ENCODE data around the gene PPM1K.

The PPM1K gene

DNA sequence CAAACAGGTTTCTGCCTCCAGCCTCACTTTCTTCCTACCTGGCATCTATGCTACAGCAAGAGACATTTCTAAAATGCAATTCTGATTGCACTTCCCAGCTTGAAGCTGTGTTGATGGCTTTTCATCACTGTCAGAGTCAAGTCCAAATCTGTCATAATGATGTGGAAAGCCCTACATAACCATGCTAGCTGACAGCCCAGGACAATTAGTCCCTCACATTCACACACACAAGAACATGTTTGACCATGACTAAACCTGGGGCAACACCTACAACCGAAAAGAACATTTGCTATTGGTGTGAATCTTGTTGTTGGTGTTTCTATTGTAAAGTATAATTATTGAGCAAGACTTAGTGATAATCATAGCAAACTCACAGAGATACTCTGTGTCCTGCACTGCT lies 58.2 kb downstream of the PPM1K start:
- no peaks in the 10 kb centered on the region for H3K9me3 ChIP-seq (ENCODE audit: insufficient read depth, low read depth, low read length)
- H3K9me2 ChIP-seq (replicated peaks; ENCODE audit: low read depth, low read length): no peaks in the 10 kb centered on the region
- peaks cover 14% of the 10 kb centered on the region for H3K4me1 ChIP-seq (ENCODE audit: insufficient read depth, low read length, poor library complexity, severe bottlenecking)
- no peaks in the 10 kb centered on the region for H3K79me2 ChIP-seq (ENCODE audit: insufficient read depth, low read length)
- no peak overlapping the region for H3K9ac ChIP-seq (ENCODE audit: low read depth, low read length, poor library complexity, severe bottlenecking)
- no peaks in the 10 kb centered on the region for H4K20me1 ChIP-seq (ENCODE audit: insufficient read depth, low read length, poor library complexity, severe bottlenecking)
- no peak overlapping the region for H3K4me3 ChIP-seq (ENCODE audit: low read length, poor library complexity, severe bottlenecking)
- no peaks in the 10 kb centered on the region for H3F3A ChIP-seq (ENCODE audit: low read depth)
- no peaks in the 10 kb centered on the region for H3K27me3 ChIP-seq (ENCODE audit: insufficient read depth, low read length, poor library complexity, severe bottlenecking)
- TF ChIP-seq, protein P1, sequence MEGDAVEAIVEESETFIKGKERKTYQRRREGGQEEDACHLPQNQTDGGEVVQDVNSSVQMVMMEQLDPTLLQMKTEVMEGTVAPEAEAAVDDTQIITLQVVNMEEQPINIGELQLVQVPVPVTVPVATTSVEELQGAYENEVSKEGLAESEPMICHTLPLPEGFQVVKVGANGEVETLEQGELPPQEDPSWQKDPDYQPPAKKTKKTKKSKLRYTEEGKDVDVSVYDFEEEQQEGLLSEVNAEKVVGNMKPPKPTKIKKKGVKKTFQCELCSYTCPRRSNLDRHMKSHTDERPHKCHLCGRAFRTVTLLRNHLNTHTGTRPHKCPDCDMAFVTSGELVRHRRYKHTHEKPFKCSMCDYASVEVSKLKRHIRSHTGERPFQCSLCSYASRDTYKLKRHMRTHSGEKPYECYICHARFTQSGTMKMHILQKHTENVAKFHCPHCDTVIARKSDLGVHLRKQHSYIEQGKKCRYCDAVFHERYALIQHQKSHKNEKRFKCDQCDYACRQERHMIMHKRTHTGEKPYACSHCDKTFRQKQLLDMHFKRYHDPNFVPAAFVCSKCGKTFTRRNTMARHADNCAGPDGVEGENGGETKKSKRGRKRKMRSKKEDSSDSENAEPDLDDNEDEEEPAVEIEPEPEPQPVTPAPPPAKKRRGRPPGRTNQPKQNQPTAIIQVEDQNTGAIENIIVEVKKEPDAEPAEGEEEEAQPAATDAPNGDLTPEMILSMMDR (conservative IDR thresholded peaks at IDR 0.05; ENCODE audit: low read length): no peak
- H3K4me2 ChIP-seq (ENCODE audit: low read depth, low read length, poor library complexity, severe bottlenecking): no peak overlapping the region
- H3K36me3 ChIP-seq (ENCODE audit: insufficient read depth, low read length): no peaks in the 10 kb centered on the region
- H2AFZ ChIP-seq (ENCODE audit: low read length): no peak overlapping the region

GRCh38 chr4:88225232-88226105 lies 58.9 kb downstream of the PPM1K start:
- TF ChIP-seq, protein P1 (conservative IDR thresholded peaks at IDR 0.05; ENCODE audit: low read length): no peak
- no peak for TF ChIP-seq EZH2phosphoT487 (IDR thresholded peaks at IDR 0.05; ENCODE audit: borderline replicate concordance)
- H3K9ac ChIP-seq (ENCODE audit: low read depth, low read length, poor library complexity, severe bottlenecking): no peak overlapping the region
- H4K20me1 ChIP-seq (ENCODE audit: insufficient read depth, low read length, poor library complexity, severe bottlenecking): no peaks in the 10 kb centered on the region
- H3K36me3 ChIP-seq (ENCODE audit: insufficient read depth, low read length): no peaks in the 10 kb centered on the region
- H2AFZ ChIP-seq (ENCODE audit: low read length): no peak overlapping the region
- H3K9me2 ChIP-seq (replicated peaks; ENCODE audit: low read depth, low read length): no peaks in the 10 kb centered on the region
- no peak overlapping the region for H3K4me3 ChIP-seq (ENCODE audit: low read length, poor library complexity, severe bottlenecking)
- no peaks in the 10 kb centered on the region for H3F3A ChIP-seq (ENCODE audit: low read depth)
- no peaks in the 10 kb centered on the region for H3K9me3 ChIP-seq (ENCODE audit: insufficient read depth, low read depth, low read length)
- H3K4me2 ChIP-seq (ENCODE audit: low read depth, low read length, poor library complexity, severe bottlenecking): no peak overlapping the region
- peaks cover 8% of the 10 kb centered on the region for H3K4me1 ChIP-seq (ENCODE audit: insufficient read depth, low read length, poor library complexity, severe bottlenecking)
- H3K27me3 ChIP-seq (ENCODE audit: insufficient read depth, low read length, poor library complexity, severe bottlenecking): no peaks in the 10 kb centered on the region
- H3K79me2 ChIP-seq (ENCODE audit: insufficient read depth, low read length): no peaks in the 10 kb centered on the region

GRCh38 chr4:88223516-88223915 lies 60.8 kb downstream of the PPM1K start:
- Histone ChIP-seq H3K27me3 (ENCODE audit: insufficient read depth, low read length, poor library complexity, severe bottlenecking) (no peaks in the 10 kb centered on the region), H3K9me3 (ENCODE audit: insufficient read depth, low read depth, low read length) (no peaks in the 10 kb centered on the region), H3K4me2 (ENCODE audit: low read depth, low read length, poor library complexity, severe bottlenecking) (no peak overlapping the region), H3K4me3 (ENCODE audit: low read length, poor library complexity, severe bottlenecking) (no peak overlapping the region), H3F3A (ENCODE audit: low read depth) (no peaks in the 10 kb centered on the region), H3K9ac (ENCODE audit: low read depth, low read length, poor library complexity, severe bottlenecking) (no peak overlapping the region), H3K4me1 (ENCODE audit: insufficient read depth, low read length, poor library complexity, severe bottlenecking) (peaks cover 5% of the 10 kb centered on the region), H2AFZ (ENCODE audit: low read length) (no peak overlapping the region), H4K20me1 (ENCODE audit: insufficient read depth, low read length, poor library complexity, severe bottlenecking) (no peaks in the 10 kb centered on the region), H3K79me2 (ENCODE audit: insufficient read depth, low read length) (no peaks in the 10 kb centered on the region), H3K9me2 (replicated peaks; ENCODE audit: low read depth, low read length) (no peaks in the 10 kb centered on the region), H3K36me3 (ENCODE audit: insufficient read depth, low read length) (no peaks in the 10 kb centered on the region)
- TF ChIP-seq, protein P1 (conservative IDR thresholded peaks at IDR 0.05; ENCODE audit: low read length): no peak
- no peak for TF ChIP-seq EZH2phosphoT487 (IDR thresholded peaks at IDR 0.05; ENCODE audit: borderline replicate concordance)

Data from Loucy (cell line).